Fibroblast of skin of right quadriceps (primary cell): Measurements from ENCODE around the gene MFN2.
A peak's percentile ranks its signal among the peaks of the same experiment; 100 is the strongest.

Experiments used
- DNase-seq: peaks from one replicate; pipeline ENCODE4 v3.0.0-alpha.2; 2013

Gene MFN2

DNA sequence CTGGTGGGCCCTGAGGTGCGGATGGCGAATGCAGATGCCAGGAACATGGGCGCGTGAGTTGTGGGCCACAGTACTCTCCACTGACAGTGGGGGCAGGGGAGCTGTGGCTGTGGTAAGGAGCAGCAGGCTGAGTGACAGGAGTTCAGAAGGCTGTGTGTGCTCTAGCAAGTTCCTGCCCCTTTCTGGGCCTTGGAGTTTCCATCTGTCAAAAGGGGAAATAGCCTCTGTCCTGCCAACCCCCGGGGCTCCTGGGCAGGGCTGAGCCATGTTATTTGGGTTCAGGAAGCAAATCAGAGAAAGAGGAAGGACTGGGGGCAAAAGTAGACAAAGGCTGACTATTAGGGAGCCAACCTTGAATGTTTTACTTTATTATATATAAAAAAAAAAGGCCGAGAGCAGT, 19.5 kb upstream of the MFN2 start:
- DNase-seq: no peak

DNA sequence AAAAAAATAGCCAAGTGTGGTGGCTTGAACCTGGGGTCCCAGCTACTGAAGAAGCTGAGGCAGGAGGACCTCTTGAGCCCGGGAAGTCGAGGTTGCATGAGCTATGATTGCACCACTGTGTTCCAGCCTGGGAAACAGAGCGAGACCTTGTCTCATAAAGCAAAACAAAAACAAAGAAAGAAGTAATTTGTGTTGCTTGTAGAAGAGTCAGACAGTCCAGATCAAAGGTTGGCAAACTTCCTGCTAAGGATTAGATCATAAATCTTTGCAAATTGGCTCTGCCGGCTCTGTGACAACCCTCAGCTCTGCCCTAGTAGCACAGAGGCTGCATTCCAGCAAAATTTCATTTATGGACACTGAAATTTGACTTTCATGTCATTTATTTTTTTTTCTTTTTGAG, 19.0 kb upstream of the MFN2 start:
- DNase-seq: no peak

DNA sequence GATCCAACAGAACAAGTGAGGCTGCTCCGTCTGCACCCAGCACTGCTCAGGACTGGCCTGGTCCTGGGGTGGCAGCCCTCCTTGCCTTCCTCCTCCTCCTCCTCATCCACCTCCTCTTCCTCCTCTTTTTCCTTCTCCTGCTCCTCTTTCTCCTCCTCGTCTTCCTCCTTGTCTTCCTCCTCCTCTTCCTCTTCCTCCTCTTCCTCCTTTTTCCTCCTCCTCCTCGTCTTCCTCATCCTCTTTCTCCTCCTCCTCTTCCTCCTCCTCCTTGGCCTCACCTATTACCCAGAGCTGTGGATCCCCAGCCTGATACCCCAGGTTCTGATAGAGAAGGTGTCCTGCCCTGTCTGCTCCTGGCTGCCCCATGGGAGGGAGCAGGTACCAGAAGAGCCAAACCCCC, 16.6 kb upstream of the MFN2 start:
- DNase-seq: no peak

DNA sequence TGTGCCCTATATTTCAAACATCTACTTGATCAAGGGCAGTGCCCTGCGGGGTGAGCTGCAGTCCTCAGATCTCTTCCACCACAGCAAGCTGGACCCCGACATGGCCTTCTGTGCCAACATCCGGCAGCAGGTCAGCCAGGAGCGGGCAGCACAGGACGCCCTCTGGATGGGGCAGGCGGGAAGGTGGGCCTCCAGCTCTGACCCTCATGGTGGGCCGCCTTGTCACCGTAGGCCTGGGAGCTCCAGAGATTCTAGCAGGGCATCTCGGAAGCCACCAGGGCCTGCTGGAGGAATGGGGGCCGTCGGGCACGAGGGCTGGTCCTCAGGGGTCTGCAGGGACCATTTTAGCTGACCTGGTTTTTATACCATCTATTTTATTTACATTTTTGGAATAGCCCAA, 15.6 kb upstream of the MFN2 start:
- DNase-seq: no peak

DNA sequence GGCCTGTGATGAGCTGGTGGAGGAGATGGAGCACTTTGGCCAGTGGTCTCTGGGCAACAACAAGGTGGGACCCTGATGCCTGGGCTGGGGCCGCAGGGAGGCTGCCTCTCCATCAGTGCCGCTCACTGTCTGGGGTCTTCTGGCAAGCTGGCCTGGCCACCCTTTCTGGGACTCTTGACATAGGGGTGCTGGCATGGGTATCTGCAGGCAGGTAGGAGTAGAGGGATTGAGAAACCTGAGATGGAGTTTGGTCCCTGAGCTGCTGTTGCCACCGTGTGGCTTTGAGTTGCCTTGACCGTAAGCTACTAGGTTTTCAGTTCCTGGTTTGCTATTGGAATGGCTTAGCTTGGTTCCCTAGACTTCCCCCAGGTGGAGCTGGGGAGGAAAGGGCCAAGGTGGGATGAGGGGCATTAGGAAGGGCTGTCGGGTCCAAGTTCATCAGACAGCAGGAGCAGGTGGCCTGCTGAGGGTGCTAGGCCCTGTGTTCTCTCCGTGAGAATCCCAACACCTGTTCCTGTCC, 13.2 kb upstream of the MFN2 start:
- peak; percentile 20 for DNase-seq

DNA sequence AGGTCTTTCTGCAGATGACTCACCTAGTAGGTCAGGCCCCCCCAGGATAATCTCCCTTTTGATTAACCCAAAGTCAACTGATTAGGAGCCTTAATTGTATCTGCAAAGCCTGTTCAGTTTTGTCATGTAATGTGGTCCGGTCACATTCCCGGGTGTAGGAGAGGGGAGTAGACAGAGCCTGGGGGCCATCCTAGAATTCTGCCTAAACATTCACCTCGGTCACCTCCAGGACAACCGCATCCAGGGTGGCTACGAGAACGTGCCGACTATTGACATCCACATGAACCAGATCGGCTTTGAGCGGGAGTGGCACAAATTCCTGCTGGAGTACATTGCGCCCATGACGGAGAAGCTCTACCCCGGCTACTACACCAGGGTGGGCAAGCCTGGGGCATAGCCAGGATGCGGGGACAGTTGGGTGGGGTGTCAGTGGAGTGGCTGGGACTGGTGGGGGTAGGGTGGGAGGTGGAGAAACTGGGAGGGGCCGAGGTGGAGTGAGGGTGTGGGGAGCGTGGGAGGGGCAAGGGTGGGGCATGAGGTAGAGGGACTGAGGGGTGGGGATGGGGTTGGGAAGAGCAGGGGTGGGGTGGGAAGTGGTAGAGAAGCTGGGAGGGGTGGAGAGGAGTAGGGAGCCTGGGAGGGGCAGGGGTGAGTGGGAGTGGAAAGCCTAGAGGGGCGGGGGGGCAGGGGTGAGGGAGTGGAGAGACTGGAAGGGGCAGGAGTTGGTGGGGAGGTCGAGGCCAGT, 9.6 kb upstream of the MFN2 start:
- DNase-seq: no peak

DNA sequence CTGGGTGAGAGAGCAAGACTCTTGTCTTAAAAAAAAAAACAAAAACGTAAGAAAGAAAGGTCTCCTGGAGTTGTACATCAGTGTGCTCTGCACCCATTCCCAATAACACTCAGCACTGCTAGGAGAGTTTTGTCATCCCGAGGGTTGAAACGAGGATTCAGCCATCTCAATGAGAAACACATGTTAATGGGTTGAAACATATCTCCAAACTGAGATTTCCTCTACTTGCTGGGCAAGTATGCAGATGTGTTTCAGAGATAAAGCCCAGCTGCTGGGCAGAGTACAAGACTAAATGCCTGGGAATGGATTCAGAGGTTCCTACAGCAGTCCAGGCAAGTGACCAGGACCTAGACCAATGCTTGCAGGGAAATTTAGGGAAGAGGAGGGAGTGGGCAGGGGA, 2.6 kb upstream of the MFN2 start:
- DNase-seq: peak; percentile 26

DNA sequence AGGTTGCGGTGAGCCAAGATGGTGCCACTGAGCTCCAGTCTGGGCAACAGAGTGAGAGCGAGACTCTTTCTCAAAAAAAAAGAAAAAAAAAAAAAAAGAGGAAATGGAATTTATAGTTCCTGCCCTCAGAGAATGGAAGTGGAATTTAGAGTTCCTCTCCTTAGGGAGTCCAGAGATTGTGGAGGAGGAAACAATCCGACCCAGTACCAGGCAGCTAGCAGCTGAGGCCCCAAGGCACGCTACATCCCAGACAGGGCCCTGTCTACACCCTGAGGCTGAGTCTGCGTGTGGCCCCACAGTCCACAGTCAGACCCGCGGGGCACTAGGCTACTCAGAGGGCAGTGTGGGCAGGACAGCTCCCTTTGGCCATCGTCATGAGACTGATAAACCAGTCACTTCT, 1.9 kb upstream of the MFN2 start:
- DNase-seq: no peak

DNA sequence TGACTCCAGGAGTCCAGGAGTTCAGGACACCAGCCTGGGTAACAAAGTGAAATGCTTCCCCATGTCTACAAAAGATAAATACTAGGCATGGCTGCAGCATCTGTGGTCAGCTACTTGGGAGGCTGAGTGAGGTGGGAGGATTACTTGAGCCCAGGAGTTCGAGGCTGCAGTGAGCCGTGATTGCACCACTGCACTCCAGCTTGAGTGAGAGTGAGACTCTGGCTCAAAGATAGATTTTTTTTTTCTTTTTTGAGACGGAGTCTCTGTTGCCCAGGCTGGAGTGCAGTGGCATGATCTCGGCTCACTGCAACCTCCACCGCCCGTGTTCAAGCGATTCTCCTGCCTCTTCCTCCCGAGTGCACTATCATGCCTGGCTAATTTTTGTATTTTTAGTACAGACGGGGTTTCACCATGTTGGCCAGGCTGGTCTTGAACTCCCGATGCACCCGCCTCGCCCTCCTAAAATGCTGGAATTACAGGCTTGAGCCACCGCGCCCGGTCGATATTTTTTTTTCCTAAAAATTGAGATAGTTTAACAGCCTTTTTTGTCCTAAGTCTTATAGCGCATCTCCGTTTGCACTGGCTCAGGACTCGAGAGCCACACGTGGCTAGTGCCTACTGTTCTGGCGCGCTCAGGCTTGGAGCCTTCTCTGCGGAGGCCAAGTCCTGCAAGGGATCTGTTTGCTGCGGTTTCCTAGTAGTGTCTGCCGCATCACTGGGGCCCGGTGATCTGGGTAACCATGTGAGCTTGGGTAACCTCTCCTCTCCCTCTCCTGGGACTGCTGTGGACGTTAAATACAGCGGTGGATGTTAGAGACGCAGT, 1.0 kb upstream of the MFN2 start:
- no peak for DNase-seq

DNA sequence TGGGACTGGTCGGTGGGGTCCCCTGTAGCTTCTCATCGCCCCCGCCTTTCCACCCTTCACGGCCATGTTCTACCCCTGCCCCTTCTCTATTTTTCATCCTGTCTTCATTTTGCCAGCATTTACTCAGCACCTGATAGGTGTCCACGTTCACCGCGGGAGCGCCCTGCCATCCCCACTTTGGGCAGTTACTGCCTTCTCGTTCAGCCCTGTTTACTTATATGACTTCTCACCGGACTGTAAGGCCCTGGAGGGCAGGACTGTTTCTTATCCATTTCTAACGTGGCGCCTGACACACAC, 380 bp downstream of the MFN2 start:
- DNase-seq: no peak

DNA sequence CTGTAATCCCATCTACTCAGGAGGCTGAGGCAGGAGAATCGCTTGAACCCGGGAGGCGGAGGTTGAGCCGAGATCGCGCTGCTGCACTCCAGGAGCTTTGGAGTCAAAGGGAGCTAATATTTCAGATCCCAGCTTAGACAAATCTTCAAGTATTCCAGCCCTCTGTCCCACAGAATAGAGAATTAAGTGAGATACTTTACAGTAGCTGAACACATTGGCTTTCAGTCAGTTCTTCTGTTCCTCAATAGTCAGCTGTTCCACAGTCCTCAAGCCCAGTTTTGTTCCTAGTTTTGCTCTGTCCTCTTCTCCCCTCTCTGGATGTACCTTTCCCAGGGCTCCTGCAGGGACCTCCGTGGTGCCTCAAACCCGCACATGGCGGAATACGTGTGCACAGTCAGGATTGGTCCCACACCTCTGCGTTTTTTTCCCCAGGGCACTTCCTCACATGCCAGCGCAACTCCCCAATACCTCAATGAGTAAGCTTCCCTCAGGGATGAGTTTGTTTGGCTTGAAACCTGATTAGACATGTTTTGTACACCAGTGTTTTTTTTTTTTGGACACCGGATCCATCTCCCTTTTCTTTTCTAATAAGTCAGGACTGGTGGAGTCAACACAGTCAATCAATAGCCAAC, 1.2 kb downstream of the MFN2 start:
- no peak for DNase-seq

DNA sequence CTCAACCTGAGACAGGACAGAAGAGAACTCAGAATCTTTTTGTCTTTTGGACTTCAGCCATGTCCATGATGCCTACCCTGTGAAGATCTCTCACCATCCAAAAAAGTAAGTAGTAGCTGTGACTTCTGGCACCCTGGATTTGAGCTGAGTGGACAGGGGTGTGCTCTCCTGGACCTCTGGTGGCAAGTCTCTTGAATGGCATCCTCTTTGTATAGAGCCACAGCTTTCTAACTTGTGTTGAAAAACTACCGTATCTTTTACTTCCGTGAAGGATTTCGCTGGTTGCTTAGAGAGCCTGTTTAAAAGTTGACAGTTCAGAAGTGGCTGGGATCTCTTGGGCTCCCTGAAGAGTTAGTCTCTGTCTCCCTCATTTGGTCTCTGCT, 1.8 kb downstream of the MFN2 start:
- no peak for DNase-seq

DNA sequence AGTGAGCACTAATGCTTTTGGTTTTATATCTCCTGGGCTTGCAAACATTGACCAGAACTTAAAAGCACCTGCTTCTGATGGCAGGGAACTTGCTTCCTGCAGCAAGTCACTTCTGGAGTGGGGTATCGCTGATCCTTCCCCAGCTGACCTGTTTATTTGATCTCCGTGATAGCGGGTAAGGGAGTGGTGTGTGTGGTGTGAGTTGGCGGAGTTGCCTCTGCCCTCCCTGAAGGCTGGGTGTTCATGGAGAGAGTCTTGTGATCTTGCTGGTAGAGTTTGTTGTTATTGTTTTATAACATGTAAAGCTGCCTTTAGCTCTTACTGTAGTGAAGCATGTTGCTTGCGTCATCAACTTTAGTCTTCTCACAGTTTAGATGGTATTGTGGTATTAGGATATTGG, 3.9 kb downstream of the MFN2 start:
- no peak for DNase-seq

DNA sequence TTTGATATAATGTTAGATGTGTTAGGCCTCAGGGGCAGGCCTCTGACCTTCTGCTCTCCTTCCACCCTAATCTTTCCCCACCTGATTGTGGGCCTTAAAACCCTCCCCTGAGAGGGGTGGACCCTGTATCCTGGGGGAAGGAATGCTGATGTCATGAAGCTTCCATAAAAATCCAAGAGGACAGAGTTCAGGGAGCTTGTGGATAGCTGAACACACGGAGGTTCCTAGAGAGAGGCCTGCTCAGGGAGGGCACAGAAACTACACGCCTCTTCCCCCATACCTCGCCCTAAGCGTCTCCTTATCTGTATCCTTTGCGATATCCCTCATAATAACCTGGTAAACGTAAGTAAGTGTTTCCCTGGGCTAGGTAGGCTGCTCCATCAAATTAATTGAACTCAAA, 4.3 kb downstream of the MFN2 start:
- DNase-seq: no peak

DNA sequence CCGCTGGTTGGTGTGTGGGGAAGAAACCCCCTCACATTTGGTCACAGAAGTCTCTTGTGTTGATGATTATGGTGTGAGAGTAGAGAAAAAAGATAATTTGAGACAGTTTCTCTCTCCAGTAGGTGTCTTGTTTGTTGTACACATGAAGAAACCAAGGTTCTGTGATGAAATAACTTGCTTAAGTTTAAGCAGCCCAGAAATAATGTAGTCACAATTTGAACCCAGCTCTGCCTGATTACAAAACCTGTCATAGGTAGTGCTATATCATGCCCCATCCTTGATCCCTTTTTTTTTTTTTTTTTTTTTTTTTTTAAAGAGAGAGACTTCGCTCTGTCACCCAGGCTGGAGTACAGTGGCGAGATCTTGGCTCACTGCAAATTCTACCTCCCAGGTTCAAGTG, 4.9 kb downstream of the MFN2 start:
- no peak for DNase-seq

DNA sequence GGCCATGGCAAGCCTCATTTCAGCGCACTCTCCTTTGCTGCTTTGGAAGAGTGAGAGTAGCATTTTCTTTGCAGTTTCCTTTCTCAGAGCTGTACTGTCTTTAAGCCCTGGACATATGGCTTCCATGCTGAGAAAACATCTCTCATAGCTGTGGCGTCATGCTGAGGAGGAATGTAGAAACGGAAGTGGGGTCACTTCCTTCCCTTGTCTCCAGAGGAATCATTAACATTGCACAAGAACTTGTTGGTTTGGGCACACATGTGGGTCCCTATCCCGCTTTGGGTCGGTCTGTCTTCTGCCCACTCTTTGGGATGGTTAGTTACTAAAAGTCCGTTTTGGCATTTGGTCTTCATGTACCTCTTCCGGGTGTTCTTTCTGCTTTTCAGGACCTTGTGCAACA, 5.6 kb downstream of the MFN2 start:
- DNase-seq: peak; percentile 67

DNA sequence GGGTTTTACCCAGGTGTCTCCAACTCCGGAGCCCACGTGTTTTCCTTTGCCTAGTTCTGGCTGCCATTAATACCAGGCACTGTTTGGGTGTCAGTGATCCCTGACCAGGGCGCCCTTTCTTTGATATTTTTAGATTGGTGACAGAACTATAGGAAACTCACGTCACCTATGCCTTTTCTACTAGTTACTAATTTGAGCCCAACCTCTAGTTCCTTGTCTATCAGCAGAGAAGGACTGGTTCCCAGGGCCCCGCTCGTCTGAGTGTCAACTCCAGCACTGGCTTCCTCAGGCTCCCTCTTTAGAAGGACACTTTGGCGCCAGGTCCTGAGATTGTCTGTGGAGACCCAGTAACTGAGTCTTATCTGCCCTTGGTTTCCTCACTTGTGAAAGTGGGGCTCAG, 9.4 kb downstream of the MFN2 start:
- no peak for DNase-seq

DNA sequence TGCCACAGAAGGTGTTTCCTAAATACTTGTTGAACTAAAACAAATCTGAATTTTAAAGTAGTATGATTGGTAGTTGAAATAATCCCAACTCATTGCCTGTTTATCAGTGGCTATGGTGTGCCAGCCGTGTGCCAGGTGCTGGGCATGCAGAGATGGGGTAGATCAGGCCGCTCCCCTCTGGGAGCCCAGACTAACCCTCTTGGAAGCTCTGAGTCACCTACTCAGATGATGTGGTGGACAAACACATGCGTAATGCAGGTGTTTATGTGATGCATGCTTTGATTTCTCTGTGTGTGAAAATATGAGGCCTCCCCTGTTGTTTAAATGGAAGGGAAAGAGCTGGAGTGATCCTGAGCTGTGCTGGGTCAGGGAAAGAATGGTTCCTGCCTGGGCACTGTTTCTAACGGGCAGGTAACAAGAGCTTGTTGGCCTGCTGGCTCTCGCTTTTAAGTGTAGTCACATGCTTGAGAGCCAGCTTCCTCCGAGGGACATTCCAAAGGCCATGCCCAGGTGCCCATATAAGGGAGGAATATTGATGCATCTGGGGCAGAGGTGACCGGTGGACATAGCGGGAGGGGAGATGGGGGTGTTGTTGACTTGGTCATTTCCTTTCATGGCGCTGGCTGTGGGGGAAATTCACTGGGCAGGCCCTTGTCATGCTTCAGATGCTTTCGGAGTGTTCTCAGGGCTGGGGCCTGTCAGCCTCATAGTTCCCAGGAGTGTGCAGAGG, 10.2 kb downstream of the MFN2 start:
- no peak for DNase-seq

DNA sequence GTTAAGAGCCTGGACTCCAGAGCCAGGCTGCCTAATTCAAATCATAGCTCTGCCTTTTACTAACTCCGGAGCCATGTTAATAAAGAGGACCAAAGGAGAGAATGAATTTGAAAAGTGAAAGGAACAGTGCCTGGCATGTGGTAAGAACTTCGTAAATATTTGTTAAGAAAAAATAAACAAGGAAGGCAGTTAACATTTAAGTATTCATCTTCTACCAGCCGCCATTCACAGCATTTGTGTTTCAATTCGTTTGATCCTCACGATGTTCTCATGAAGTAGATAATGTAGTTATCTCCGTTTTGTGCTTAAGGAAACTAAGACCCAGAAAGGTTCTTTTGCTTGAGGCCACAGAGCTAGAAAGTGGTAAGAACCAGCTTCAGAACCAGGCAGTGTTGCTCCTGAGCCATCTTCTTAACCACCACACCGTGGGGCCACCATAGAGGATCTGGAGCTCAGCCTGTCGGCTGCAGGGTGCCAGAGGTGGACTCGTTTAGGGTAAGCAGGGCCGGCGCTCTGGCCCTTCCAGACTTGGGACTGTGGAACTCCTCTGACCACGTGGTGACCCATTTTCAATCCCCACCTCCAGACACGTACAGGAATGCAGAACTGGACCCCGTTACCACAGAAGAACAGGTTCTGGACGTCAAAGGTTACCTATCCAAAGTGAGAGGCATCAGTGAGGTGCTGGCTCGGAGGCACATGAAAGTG, 11.9 kb downstream of the MFN2 start:
- no peak for DNase-seq

DNA sequence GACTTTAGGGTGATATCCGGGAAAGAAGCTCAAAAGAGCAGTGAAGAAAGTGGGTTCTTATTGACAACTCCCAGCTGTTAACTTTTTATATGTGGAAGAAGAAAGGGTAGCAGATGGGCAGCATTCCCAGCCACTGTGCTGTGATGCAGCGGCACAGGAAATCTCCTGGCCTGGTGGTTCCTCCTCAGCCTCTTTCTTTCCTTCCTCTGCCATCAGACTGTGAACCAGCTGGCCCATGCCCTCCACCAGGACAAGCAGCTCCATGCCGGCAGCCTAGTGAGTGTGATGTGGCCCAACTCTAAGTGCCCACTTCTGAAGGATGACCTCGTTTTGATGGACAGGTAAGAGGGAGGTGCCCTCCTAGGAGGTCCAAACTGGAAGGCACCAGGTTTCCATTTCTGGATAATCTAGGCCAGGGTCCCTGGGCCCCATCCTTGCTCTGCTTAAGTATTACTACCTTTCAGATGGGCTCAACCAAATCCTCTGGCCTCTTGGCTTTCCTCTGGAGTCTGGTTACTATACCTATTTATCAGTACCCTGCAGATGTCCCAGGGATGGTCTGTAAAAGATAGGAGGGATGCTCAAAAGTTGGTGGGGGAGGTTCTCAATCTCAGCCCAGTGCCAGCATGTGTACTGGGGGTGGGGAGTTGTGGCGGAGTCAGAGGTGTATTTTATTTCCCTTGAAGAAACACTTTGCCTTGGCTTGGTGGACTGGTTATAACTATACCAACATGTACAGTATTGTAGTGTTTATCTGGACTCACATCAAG, 17.0 kb downstream of the MFN2 start:
- DNase-seq: no peak

DNA sequence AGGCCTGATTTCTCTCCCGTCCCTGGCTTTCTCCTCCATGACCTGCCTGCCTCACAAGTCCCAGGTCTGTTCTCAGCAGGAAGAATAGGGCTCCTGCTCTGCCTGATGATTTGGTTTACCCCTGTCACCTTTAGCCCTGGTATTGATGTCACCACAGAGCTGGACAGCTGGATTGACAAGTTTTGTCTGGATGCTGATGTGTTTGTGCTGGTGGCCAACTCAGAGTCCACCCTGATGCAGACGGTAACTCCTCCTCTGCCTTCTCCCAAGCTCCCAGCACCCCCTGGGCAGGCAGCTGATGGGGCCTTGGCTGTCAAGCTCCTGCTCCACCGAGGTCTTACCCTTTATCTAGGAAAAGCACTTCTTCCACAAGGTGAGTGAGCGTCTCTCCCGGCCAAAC, 18.4 kb downstream of the MFN2 start:
- no peak for DNase-seq

DNA sequence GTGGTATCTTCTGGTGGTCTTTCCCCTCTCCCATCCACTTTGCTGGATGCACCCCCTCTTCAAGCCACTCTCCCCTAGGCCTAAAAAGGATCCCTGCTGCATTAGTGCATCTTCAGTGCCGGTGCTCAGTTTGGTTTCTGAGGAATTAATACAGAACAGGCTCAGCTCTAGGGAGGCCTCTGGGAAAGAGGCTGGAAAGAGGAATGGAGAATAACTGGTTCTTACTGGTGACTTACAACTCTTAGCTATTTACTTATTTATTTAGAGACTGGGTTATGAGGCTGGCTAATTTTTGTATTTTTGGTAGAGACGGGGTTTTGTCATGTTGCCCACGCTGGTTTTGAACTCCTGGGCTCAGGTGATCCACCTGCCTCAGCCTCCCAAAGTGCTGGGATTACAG, 19.0 kb downstream of the MFN2 start:
- DNase-seq: no peak
